PFSK-1 (cell line): ENCODE data around the gene PCGF2.

Experiments used
- FOXP2 ChIP-seq: optimal IDR thresholded peaks from 2 replicates; pipeline ENCODE3; 2011; ENCODE audit warnings: borderline replicate concordance, control low read depth, inconsistent platforms; ENCODE audit not compliant: insufficient read depth; ENCODE audit errors: extremely low read length, extremely low read depth
- POLR2AphosphoS5 ChIP-seq: IDR thresholded peaks from 2 replicates; pipeline ENCODE4 v1.6.1; 2012; ENCODE audit warnings: low read depth, mild to moderate bottlenecking, control low read depth, low read length, moderate library complexity
- SIN3A ChIP-seq: IDR thresholded peaks from 2 replicates; pipeline ENCODE4 v1.6.1; 2012; ENCODE audit warnings: mild to moderate bottlenecking, low read length, moderate library complexity, borderline replicate concordance; ENCODE audit not compliant: insufficient read depth
- TAF1 ChIP-seq: IDR thresholded peaks from 2 replicates; pipeline ENCODE4 v1.6.1; 2012; ENCODE audit warnings: low read length, control low read depth, borderline replicate concordance; ENCODE audit not compliant: insufficient read depth
- TF ChIP-seq, protein P1 (sequence below), 2 experiments: IDR thresholded peaks; 2 replicates each; pipeline versions ENCODE4 v1.6.1 to v1.8.0; 2011 to 2012; ENCODE audit warnings: low read depth in 2 of 2, low read length in 2 of 2, control low read depth in 1 of 2, inconsistent platforms in 1 of 2, mild to moderate bottlenecking in 1 of 2, moderate library complexity in 1 of 2; ENCODE audit not compliant: insufficient read depth in 1 of 2

DNA sequence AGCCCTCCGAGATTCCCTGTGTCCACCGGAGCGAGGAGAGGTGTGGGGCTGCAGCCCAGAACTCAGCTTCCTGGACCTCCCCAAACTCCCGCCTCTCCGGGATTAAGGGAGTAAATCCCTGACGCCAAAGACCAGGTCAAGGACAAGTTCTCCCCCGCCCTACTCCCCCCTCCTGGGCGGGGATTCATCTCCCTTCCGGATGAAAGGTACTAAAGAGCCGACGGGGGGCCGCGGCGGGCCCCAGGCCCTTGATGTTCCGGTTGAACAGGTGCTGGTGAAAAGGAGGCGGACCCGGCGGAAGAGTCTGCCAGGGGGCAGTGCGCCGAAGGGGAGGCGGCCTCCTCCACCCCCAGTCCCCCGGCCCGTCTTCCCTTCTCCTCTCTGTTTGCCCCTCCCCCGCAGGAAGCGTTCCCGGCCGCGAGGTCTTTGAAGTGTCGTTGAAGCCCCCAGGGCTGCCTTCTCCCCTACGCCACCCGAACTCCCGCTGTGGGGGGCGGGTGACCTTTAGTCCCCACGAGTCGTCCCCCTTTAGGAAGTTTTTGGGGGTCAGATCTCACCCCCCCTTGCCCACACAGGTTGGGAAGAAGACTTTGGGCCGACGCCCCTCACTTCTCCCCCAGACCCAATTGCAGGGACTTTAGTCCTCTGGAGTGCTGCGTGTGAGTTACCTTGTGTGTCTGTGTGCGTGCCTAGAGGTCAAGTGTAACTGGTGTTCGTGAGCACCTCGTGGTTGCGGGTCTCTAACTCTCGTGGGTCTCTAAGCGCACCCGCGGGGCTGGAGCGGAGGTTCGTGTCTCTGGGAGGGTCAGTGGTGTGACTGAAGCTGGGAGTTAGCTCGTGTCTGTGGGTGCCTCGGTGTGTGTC is 44.2 kb downstream of the PCGF2 start:
- TF ChIP-seq SIN3A (no peak), TAF1 (no peak), POLR2AphosphoS5 (no peak), FOXP2 (no peak)
- TF ChIP-seq, protein P1, sequence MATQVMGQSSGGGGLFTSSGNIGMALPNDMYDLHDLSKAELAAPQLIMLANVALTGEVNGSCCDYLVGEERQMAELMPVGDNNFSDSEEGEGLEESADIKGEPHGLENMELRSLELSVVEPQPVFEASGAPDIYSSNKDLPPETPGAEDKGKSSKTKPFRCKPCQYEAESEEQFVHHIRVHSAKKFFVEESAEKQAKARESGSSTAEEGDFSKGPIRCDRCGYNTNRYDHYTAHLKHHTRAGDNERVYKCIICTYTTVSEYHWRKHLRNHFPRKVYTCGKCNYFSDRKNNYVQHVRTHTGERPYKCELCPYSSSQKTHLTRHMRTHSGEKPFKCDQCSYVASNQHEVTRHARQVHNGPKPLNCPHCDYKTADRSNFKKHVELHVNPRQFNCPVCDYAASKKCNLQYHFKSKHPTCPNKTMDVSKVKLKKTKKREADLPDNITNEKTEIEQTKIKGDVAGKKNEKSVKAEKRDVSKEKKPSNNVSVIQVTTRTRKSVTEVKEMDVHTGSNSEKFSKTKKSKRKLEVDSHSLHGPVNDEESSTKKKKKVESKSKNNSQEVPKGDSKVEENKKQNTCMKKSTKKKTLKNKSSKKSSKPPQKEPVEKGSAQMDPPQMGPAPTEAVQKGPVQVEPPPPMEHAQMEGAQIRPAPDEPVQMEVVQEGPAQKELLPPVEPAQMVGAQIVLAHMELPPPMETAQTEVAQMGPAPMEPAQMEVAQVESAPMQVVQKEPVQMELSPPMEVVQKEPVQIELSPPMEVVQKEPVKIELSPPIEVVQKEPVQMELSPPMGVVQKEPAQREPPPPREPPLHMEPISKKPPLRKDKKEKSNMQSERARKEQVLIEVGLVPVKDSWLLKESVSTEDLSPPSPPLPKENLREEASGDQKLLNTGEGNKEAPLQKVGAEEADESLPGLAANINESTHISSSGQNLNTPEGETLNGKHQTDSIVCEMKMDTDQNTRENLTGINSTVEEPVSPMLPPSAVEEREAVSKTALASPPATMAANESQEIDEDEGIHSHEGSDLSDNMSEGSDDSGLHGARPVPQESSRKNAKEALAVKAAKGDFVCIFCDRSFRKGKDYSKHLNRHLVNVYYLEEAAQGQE (IDR thresholded peaks at IDR 0.05; ENCODE audit: insufficient read depth in 1 of 2, low read depth in 2 of 2, low read length in 2 of 2) = no peak
